ENCODE measurements around the gene NPVF. TPM values are rescaled to one million over a fixed set of nuclear protein-coding genes. Genes with fewer than 3 reads are reported as not detected.

Gene NPVF
- total RNA-seq, 1 experiment from 2014 or later = not detected

- H2BK12ac ChIP-seq (ENCODE audit: insufficient read length, low read depth, low read length) = no peak overlapping the region
- H2AFZ ChIP-seq (ENCODE audit: low read length) = no peak overlapping the region
- H3K9me3 Mint-ChIP-seq = peaks cover 25 to 28% of the 10 kb centered on the region in 2 experiments
- peaks cover 6 to 32% (median 8%) of the 10 kb centered on the region in 3 experiments; a peak in 5 of 7 replicates for H3K36me3 Mint-ChIP-seq (ENCODE audit: insufficient read depth in 1 of 3, low read depth in 3 of 3)
- H3K14ac ChIP-seq (ENCODE audit: insufficient read depth, low read length) = no peak overlapping the region
- no peak overlapping the region for H4K5ac ChIP-seq (ENCODE audit: insufficient read length, low read depth, low read length)
- H3K4me3 Mint-ChIP-seq = no peak overlapping the region
- DNase-seq = no peak
- H3K9ac ChIP-seq (ENCODE audit: extremely low read depth, insufficient read length, low read length) = no peak overlapping the region
- H4K20me1 ChIP-seq (ENCODE audit: control insufficient read depth, insufficient read depth, insufficient read length) = no peaks in the 10 kb centered on the region
- no peak overlapping the region for H2AK5ac ChIP-seq (ENCODE audit: insufficient read length, low read length)
- no peaks in the 10 kb centered on the region for H3K79me1 ChIP-seq (ENCODE audit: insufficient read depth, low read depth, low read length, poor library complexity, severe bottlenecking)
- no peak overlapping the region for H3K27ac ChIP-seq (ENCODE audit: insufficient read length, low read depth, low read length)
- H2BK120ac ChIP-seq (ENCODE audit: low read depth, low read length, poor library complexity, severe bottlenecking) = no peak overlapping the region
- no peak overlapping the region for H3K4me2 ChIP-seq (ENCODE audit: insufficient read depth, insufficient read length, low read length)
- H3K56ac ChIP-seq (ENCODE audit: insufficient read length, low read depth, low read length) = no peak overlapping the region
- no peak overlapping the region for H4K8ac ChIP-seq (replicated peaks; ENCODE audit: insufficient read length, low read depth, low read length)
- H2BK20ac ChIP-seq (ENCODE audit: low read depth, low read length, poor library complexity, severe bottlenecking) = no peak overlapping the region
- H3K23me2 ChIP-seq (ENCODE audit: insufficient read length, low read depth, low read length, poor library complexity, severe bottlenecking) = no peaks in the 10 kb centered on the region
- H3K4me1 Mint-ChIP-seq = no peaks in the 10 kb centered on the region
- no peaks in the 10 kb centered on the region for H3K27me3 ChIP-seq (ENCODE audit: insufficient read depth, low read length)
- H3K18ac ChIP-seq (ENCODE audit: insufficient read length, low read depth, low read length) = no peak overlapping the region
- peaks cover 9% of the 10 kb centered on the region for H3K9me3 ChIP-seq (ENCODE audit: control insufficient read depth, low read depth, low read length)
- TF ChIP-seq CTCF (conservative IDR thresholded peaks at IDR 0.05) = no peak
- H3K4ac ChIP-seq (ENCODE audit: low read depth, low read length) = no peak overlapping the region
- H3K23ac ChIP-seq (ENCODE audit: insufficient read length, low read depth, low read length) = no peak overlapping the region
- H3K79me2 ChIP-seq (ENCODE audit: insufficient read depth, low read length) = no peaks in the 10 kb centered on the region
- H2BK5ac ChIP-seq (ENCODE audit: insufficient read length, low read length) = no peak overlapping the region
- no peaks in the 10 kb centered on the region for H3K4me1 ChIP-seq (ENCODE audit: insufficient read depth, low read length)
- H3T11ph ChIP-seq (ENCODE audit: low read length) = no peak overlapping the region
- no CpG with 5 or more reads among the region's 5 CpGs for WGBS (ENCODE audit: extremely low coverage, insufficient read length, low lambda C conversion rate)
- H3K27ac Mint-ChIP-seq = no peak overlapping the region
- H3K27me3 Mint-ChIP-seq (ENCODE audit: low read depth) = peaks cover 6% of the 10 kb centered on the region
- no peak overlapping the region for H2BK15ac ChIP-seq (ENCODE audit: low read depth, low read length)
- H4K91ac ChIP-seq (ENCODE audit: insufficient read length, low read depth, low read length) = no peak overlapping the region
Measured at GRCh38 chr7:25196132-25196896, 32.0 kb downstream of the NPVF start.
